HepG2 (cell line): ENCODE data around the gene ZNF628. TPM values are rescaled to one million over a fixed set of nuclear protein-coding genes. Genes with fewer than 3 reads are reported as not detected.

Experiments used
- ATAC-seq: fragments of 200-7000 bp; cut with Tn5 transposase; 3 replicates; pipeline ENCODE4 v1.9.1; 2020; ENCODE audit warnings: mild to moderate bottlenecking, moderate library complexity
- BruUV-seq: library from RNA; stranded (reverse); fragments of 400-500 nt; replicated peaks from 2 replicates; lab custom pipeline; 2021; lab: Mats Ljungman, UMichigan
- CTCF ChIA-PET: fragments of 300-600 bp; formaldehyde crosslinking; extraction: SDS; loops from one replicate; lab custom pipeline; 2021; ENCODE audit warnings: low total read pairs, inconsistent platforms, low intra/inter-chr PET ratio; lab: Yijun Ruan, JAX
- POLR2A ChIA-PET: fragments of 350-600 bp; sonication (Branson Sonifier 250); formaldehyde crosslinking; loops from one replicate; lab custom pipeline; 2020; ENCODE audit warnings: antibody characterized with exemption, inconsistent platforms; lab: Yijun Ruan, JAX
- DNase-seq: peaks from one replicate; pipeline ENCODE4 v3.0.0-alpha.2; 2015; ENCODE audit warnings: low spot score
- FAIRE-seq: peaks from 3 replicates; lab custom pipeline; 2011; peaks lifted over from hg19 to GRCh38; lab: Jason Lieb, UNC
- H2AFZ ChIP-seq: one replicate; pipeline ENCODE4 v1.6.1; 2011; ENCODE audit warnings: low read length, inconsistent platforms
- H3K27ac ChIP-seq: fragments of 300-600 bp; 3 replicates; pipeline ENCODE4 v1.8.0; 2011; ENCODE audit warnings: mixed run types, mild to moderate bottlenecking, mixed read lengths, low read length, inconsistent platforms; ENCODE audit not compliant: insufficient read depth; ENCODE audit errors: extremely low read length
- H3K27me3 ChIP-seq, 2 experiments: fragments of 200-600 bp in 1 of 2; 2 replicates in 1 of 2; 3 replicates in 1 of 2; pipeline versions ENCODE4 v1.6.0 to v1.8.0; 2011; ENCODE audit warnings: low read length in 2 of 2, mild to moderate bottlenecking in 2 of 2, moderate library complexity in 2 of 2, inconsistent platforms in 1 of 2; ENCODE audit not compliant: insufficient read depth in 2 of 2, control insufficient read depth in 1 of 2
- H3K36me3 ChIP-seq, 2 experiments: fragments of 200-600 bp in 1 of 2; replicated peaks in 1 of 2; 2 replicates in 1 of 2; 3 replicates in 1 of 2; pipeline versions ENCODE4 v1.5.1 to v1.8.0; 2011; ENCODE audit warnings: low read length in 2 of 2, inconsistent platforms in 1 of 2; ENCODE audit not compliant: insufficient read depth in 2 of 2, control insufficient read depth in 1 of 2
- H3K4me1 ChIP-seq: 2 replicates; pipeline ENCODE4 v1.5.1; 2012; ENCODE audit warnings: low read length, inconsistent platforms; ENCODE audit not compliant: insufficient read depth
- H3K4me2 ChIP-seq: 2 replicates; pipeline ENCODE4 v1.6.0; 2011; ENCODE audit warnings: low read depth, low read length, inconsistent platforms
- H3K4me3 ChIP-seq, 3 experiments: fragments of 200-600 bp in 1 of 3; sonication (generic), shearing (Covaris generic) in 1 of 3; replicated peaks in 1 of 3; 2 replicates each; pipeline ENCODE4 v1.5.1; 2011 to 2016; ENCODE audit warnings: low read length in 3 of 3, inconsistent platforms in 2 of 3, low read depth in 2 of 3, mild to moderate bottlenecking in 2 of 3, control low read depth in 1 of 3, mixed read lengths in 1 of 3; ENCODE audit not compliant: insufficient read depth in 1 of 3
- H3K79me2 ChIP-seq: one replicate; pipeline ENCODE4 v1.6.1; 2011; ENCODE audit warnings: low read length, inconsistent platforms; ENCODE audit not compliant: insufficient read depth
- H3K9ac ChIP-seq: 2 replicates; pipeline ENCODE4 v1.6.0; 2011; ENCODE audit warnings: mild to moderate bottlenecking, low read depth, low read length, inconsistent platforms; ENCODE audit not compliant: insufficient read depth
- H3K9me3 ChIP-seq: 2 replicates; pipeline ENCODE4 v1.5.1; 2012; ENCODE audit warnings: mild to moderate bottlenecking, low read length
- H4K20me1 ChIP-seq: 2 replicates; pipeline ENCODE4 v1.6.0; 2011; ENCODE audit warnings: inconsistent platforms, mild to moderate bottlenecking, low read length, moderate library complexity; ENCODE audit not compliant: insufficient read depth
- POLR2AphosphoS5 ChIP-seq: IDR thresholded peaks from 2 replicates; pipeline ENCODE4 v1.6.1; 2012; ENCODE audit warnings: low read depth, low read length
- ZNF224 ChIP-seq: sonication (generic); formaldehyde crosslinking; IDR thresholded peaks from 2 replicates; pipeline ENCODE4 v1.5.0; 2020; ENCODE audit warnings: mild to moderate bottlenecking, missing genetic modification reagents
- ZNF605 ChIP-seq: sonication (generic); formaldehyde crosslinking; IDR thresholded peaks from 2 replicates; pipeline ENCODE4 v1.8.0; 2022; ENCODE audit warnings: mild to moderate bottlenecking, missing genetic modification reagents
- ZNF646 ChIP-seq: sonication (generic); formaldehyde crosslinking; IDR thresholded peaks from 2 replicates; pipeline ENCODE4 v1.9.0; 2021; ENCODE audit warnings: mild to moderate bottlenecking, missing genetic modification reagents
- ZNF775 ChIP-seq: sonication (generic); formaldehyde crosslinking; IDR thresholded peaks from 2 replicates; pipeline ENCODE4 v1.4.0; 2020; ENCODE audit warnings: missing genetic modification reagents, mild to moderate bottlenecking, moderate library complexity, borderline replicate concordance
- ZNF841 ChIP-seq: sonication (generic); formaldehyde crosslinking; IDR thresholded peaks from 2 replicates; pipeline ENCODE4 v1.8.1; 2023; ENCODE audit warnings: missing genetic modification reagents, borderline replicate concordance
- WGBS: methylation state at CpG from one replicate; pipeline ENCODE4 v1.1.6; 2017; ENCODE audit warnings: low lambda C conversion rate; 5-methylcytosine and 5-hydroxymethylcytosine counted together
- in situ Hi-C: cut with HindIII; loops from 2 replicates; pipeline ENCODE4 v1.10.0; 2017; ENCODE audit warnings: low pct_unique_long_range_greater_than_20kb; ENCODE audit not compliant: extremely low pct_ligation_motif_present
- intact Hi-C: fragments of 100-400 bp; cut with micrococcal nuclease; formaldehyde crosslinking; loops from one replicate; pipeline ENCODE4 v1.10.0; 2022; ENCODE audit not compliant: unreplicated experiment
- polyA plus RNA-seq, 8 experiments: library from polyadenylated mRNA; depleted of rRNA in 3 of 8; stranded (reverse) in 7 of 8; unstranded in 1 of 8; fragments of >200 nt; fragmentation: Illumina TruSeq in 4 of 8; extraction: Trizol in 4 of 8; gene quantifications; 2 replicates each; pipeline versions ENCODE4 v1.2.1 to v1.2.3, GENCODE V29; 2011 to 2016; ENCODE audit warnings: low read depth in 4 of 8, missing spikeins in 1 of 8, mixed read lengths in 1 of 8; ENCODE audit not compliant: insufficient read depth in 1 of 8
- total RNA-seq, 5 experiments: library from RNA; depleted of rRNA; stranded (reverse); fragments of >200 nt; fragmentation: Illumina TruSeq; extraction: Trizol; gene quantifications; 2 replicates each; pipeline ENCODE4 v1.2.3, GENCODE V29; 2016; ENCODE audit warnings: low read depth in 1 of 5
- TF ChIP-seq, protein P1 (sequence below): IDR thresholded peaks from 2 replicates; pipeline ENCODE4 v1.4.0; 2020; ENCODE audit warnings: mild to moderate bottlenecking, missing genetic modification reagents
- TF ChIP-seq, protein P2 (sequence below): sonication (generic); formaldehyde crosslinking; IDR thresholded peaks from 2 replicates; pipeline ENCODE4 v1.9.0; 2021; ENCODE audit warnings: missing genetic modification reagents, borderline replicate concordance

ZNF628 gene
- total and polyA plus RNA-seq, 2 of the 13 experiments (the other 11 are each of a cell fraction or from before 2014, with no cell fraction given) = 0.54 to 1.2 TPM

DNA sequence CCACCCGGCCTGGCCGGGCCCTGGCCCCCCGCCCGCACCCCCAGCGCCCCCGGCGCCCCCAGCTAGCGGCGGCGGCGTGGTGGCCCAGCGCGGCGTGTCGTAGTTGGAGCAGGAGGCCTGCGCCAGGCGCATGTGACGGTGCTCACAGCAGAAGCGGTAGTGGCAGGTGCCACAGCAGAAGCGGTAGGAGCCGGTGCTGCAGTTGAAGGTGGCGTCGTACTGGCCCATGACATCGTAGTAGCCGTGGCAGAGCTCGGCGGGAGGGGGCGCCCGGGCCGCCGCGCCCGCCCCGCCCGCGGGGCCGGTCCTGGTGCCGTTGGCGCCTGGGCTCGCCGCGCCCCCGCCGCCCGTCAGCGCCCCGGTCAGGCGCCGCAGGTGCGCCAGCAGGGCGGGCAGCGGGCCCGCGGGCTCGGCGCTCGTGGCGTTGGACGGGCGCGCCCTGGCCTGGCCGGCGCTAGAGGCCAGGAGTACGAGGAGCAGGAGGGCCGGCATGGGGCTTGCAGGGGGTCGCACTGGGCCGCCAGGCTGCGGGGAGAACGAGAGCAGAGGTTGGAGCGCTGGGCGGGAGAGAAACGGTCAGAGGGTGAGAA, 34.0 kb upstream of the ZNF628 start:
- Histone ChIP-seq H3K79me2 (no peaks in the 10 kb centered on the region), H3K9ac (no peak overlapping the region), H3K9me3 (no peaks in the 10 kb centered on the region), H3K27me3 (peaks cover 6 to 52% of the 10 kb centered on the region in 2 experiments; a peak in 4 of 5 replicates), H3K36me3 (no peaks in the 10 kb centered on the region), H3K4me2 (no peak overlapping the region), H3K27ac (no peak overlapping the region), H3K4me3 (no peak overlapping the region), H3K4me1 (no peaks in the 10 kb centered on the region), H2AFZ (no peak overlapping the region), H4K20me1 (peaks cover 4% of the 10 kb centered on the region; the same call in 1 of the 2 replicates)
- in situ Hi-C loops = no loop called here
- 15% methylated on average over 21 of the region's 72 CpGs for WGBS
- BruUV-seq = no TSS peak
- CTCF ChIA-PET = no interaction called here
- no peak for DNase-seq
- intact Hi-C loops = no loop called here
- POLR2A ChIA-PET = no interaction called here
- TF ChIP-seq ZNF775 (CRISPR knock-in tag) = no peak
- no peak for TF ChIP-seq POLR2AphosphoS5
- TF ChIP-seq ZNF841 (CRISPR knock-in tag) = no peak
- TF ChIP-seq, protein P1, sequence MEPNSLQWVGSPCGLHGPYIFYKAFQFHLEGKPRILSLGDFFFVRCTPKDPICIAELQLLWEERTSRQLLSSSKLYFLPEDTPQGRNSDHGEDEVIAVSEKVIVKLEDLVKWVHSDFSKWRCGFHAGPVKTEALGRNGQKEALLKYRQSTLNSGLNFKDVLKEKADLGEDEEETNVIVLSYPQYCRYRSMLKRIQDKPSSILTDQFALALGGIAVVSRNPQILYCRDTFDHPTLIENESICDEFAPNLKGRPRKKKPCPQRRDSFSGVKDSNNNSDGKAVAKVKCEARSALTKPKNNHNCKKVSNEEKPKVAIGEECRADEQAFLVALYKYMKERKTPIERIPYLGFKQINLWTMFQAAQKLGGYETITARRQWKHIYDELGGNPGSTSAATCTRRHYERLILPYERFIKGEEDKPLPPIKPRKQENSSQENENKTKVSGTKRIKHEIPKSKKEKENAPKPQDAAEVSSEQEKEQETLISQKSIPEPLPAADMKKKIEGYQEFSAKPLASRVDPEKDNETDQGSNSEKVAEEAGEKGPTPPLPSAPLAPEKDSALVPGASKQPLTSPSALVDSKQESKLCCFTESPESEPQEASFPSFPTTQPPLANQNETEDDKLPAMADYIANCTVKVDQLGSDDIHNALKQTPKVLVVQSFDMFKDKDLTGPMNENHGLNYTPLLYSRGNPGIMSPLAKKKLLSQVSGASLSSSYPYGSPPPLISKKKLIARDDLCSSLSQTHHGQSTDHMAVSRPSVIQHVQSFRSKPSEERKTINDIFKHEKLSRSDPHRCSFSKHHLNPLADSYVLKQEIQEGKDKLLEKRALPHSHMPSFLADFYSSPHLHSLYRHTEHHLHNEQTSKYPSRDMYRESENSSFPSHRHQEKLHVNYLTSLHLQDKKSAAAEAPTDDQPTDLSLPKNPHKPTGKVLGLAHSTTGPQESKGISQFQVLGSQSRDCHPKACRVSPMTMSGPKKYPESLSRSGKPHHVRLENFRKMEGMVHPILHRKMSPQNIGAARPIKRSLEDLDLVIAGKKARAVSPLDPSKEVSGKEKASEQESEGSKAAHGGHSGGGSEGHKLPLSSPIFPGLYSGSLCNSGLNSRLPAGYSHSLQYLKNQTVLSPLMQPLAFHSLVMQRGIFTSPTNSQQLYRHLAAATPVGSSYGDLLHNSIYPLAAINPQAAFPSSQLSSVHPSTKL (CRISPR knock-in tag) = no peak
- TF ChIP-seq ZNF605 (CRISPR knock-in tag) = no peak
- TF ChIP-seq, protein P2, sequence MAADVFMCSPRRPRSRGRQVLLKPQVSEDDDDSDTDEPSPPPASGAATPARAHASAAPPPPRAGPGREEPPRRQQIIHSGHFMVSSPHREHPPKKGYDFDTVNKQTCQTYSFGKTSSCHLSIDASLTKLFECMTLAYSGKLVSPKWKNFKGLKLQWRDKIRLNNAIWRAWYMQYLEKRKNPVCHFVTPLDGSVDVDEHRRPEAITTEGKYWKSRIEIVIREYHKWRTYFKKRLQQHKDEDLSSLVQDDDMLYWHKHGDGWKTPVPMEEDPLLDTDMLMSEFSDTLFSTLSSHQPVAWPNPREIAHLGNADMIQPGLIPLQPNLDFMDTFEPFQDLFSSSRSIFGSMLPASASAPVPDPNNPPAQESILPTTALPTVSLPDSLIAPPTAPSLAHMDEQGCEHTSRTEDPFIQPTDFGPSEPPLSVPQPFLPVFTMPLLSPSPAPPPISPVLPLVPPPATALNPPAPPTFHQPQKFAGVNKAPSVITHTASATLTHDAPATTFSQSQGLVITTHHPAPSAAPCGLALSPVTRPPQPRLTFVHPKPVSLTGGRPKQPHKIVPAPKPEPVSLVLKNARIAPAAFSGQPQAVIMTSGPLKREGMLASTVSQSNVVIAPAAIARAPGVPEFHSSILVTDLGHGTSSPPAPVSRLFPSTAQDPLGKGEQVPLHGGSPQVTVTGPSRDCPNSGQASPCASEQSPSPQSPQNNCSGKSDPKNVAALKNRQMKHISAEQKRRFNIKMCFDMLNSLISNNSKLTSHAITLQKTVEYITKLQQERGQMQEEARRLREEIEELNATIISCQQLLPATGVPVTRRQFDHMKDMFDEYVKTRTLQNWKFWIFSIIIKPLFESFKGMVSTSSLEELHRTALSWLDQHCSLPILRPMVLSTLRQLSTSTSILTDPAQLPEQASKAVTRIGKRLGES (CRISPR knock-in tag) = no peak
- no peak for TF ChIP-seq ZNF646 (CRISPR knock-in tag)
- TF ChIP-seq ZNF224 = no peak
- FAIRE-seq = no peak
- no peak for ATAC-seq
